HG02759 (cell line): ENCODE data around the gene DDX10.
"Not testable (repeated sequence)": the region's sequence is repeated elsewhere in the genome, so short reads cannot be mapped to it uniquely, and the experiment has no call there.

Experiments used
- ATAC-seq: cut with Tn5 transposase; IDR thresholded peaks from one replicate; pipeline ENCODE4 v1.9.1; 2021; ENCODE audit warnings: mild to moderate bottlenecking, moderate library complexity; ENCODE audit not compliant: unreplicated experiment

The DDX10 gene

DNA sequence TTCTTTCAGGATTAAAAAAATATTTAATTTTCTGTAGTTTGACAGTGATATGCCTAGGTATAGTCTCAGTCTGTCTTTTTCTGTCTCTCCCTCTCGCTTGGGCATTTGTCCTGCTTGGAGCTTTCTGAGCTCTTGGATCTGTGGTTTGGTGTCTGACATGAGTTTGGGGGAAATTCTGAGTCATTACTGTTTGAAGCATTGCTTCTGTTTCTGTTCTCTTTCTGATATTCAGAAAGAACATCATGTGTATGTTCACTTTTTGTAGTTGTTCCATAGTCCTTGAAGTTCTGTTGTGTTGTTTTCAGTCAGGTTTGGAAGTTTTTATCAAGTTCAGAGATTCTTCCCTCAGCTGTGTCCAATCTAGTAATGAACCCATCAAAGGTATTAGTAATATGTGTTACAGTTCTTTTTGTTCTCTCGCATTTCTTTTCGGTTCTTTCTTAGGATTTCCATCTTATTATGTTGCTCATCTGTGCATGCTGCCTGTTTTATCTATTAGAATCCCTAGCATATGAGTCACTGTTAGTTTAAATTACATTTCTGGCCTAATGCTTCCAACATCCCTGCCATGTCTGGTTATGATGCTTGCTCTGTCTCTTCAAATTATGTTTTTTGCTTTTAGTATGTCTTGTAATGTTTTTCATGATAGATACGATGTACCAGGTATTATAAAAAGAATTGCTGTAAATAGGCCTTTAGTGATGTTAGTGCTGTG is 48.4 kb downstream of the DDX10 start:
- ATAC-seq, result peak; percentile 55

- ATAC-seq, result no peak
These were observed 50.4 kb downstream of the DDX10 start for GRCh38 chr11:108715239-108715638.

DNA sequence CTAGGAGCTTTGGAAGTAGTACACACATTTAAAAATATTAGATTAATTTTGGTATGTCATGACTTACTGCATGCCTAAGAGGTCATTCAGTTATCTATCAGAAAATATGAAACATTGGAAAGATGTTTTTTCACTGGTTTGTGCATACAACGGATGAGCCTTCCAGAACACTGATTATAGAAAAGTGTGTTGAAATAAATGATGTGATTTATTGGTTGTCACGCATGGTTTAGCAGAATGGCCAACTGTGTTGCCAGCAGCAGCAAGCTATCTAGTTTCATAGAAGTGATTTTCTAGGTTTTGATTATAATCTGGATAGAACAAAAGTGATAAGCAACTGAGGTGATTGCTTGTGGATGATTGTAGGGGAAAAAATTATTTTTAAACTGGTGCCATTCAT is 53.6 kb downstream of the DDX10 start:
- no peak for ATAC-seq

DNA sequence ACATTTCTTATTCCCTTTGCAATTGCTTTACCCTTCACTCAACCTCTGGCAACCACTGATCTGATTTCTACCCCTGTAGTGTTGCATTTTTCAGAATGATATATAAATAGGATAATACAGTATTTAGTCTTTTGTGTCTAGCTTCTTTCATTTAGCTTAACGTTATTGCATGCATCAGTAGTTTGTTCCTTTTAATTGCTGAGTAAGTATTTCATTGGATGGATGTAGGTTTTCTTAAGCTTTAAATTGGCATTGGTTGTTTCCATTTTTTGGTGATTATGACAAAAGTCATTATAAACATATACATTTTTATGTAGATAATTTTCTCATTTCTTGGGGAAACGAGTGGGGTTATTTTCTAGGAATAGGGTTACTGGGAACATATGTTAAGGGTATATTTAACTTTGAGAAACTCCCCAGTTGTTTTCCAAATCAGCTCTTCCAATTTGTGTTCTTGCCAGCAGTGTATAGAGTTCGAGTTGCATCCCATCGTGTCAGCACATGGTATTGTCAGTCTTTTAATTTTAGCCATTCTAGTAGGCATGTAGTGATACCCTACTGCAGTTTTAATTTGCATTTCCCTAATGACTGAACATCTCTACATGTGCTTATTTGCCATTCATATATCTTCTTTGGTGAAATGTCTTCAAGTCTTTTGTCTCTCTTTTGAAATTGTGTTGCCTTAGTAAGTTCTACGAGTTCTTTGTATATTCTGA is 60.3 kb downstream of the DDX10 start:
- no peak for ATAC-seq

DNA sequence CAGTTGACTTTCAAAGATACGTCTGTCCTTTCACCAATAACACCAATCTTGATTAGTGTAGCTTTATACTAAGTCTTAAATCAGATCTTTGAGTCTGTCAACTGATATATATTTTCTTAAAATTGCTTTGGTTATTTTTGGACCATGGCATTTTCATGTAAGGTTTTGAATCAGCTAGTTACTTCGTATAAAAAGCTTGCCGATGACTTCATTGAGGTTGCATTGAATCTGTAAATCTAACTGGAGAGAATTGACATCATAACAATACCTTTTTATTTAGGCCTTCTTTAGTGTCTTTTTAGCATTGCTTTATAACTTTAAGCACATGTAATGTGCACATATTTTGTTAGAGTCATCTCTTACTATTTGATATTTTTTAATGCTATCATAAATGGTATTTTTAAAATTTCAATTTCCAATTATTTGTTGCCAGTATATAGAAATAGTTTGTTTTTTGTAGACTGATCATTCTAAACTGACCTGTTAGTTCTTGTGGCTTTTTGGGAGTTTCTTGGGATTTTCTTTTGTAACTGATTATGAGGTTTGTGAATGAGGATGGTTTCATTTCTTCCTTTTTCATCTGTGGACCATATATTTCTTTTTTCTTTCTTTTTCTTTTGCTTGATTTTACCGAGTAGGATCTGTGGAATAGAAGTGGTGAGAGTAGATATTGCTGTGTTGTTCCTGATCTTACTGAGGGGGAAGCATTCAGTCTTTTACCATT is 61.4 kb downstream of the DDX10 start:
- no peak for ATAC-seq

DNA sequence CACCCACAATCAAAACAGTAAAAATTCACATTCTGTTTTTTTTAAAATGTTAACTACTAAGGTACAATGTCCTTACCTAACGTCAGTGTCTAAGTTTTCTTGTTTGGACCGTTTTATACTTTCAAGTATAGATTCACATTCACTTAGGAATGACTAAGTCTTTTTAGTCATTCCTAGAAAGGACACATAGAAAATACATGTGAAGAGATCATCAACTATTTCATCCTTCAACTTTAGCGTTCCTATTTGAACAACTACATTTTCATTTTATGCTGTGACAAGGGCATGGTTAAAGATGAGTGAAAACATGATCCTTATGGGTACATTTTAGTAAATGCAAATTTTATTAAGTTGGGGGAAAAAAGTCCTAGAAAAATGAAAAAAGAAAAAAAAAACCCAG is 62.8 kb downstream of the DDX10 start:
- peak; percentile 56 for ATAC-seq

GRCh38 chr11:108729227-108729871 is 64.5 kb downstream of the DDX10 start:
- no peak for ATAC-seq

- no peak for ATAC-seq
These were observed 67.5 kb downstream of the DDX10 start for GRCh38 chr11:108732395-108732794.

DNA sequence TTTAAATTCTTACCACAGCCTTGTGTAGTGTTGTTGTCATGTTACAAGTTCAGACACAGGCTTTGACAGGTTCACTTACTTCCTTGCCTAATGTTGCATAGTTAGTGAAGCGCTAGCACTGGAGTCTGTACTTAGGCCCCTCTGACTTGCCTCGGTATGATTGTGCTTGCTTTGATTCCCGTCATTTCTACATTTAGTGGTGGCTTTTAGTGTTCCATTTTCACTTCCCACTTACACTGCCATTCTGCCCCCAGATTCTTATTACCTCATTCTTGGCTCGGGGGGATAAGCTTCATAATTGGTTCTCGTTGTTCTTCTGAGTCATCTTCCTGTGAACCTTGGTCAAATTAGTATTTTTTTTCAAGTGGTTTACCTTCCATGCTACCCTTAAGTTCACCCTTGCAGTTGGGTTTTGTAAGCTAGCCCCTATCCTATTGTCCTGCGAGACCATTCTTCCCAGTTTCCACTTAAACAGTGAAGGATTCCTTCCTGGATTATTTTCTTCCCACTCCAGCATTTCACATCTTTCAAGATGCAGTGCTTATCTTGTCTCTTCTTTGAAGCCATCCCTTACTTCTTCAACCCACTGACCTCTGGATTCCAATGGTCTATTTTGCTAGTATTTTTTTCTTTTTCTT is 68.7 kb downstream of the DDX10 start:
- peak; percentile 93 for ATAC-seq

- no peak for ATAC-seq
These were observed 69.4 kb downstream of the DDX10 start for GRCh38 chr11:108734283-108734682.

DNA sequence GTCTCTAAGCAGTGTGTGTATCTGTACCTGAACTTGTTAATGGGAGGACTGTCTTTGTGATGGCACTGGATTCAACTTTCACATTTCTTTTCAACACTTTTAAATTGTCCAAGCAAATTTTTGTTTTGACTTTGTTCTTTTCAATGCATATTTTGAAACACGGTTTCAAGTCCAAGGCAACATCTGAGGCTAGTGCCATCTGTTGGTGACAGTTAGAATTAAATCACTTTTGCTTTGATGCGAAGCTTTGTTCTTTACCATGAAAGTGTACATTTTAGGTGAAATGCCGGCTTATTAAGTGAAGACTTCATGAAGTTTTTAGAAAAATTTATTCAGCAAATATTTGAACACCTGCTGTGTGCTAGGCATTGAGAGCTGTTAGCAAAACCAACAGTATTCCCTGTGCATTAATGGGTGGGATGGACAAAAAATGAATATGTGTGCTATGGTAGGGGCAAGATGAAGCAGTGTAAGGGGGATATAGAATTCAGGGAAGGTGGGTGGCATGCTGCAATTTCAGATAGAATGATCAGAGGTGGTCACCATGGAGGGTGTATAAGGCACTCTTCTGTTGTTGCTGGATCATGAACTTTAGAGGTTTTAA is 70.2 kb downstream of the DDX10 start:
- ATAC-seq, result no peak

DNA sequence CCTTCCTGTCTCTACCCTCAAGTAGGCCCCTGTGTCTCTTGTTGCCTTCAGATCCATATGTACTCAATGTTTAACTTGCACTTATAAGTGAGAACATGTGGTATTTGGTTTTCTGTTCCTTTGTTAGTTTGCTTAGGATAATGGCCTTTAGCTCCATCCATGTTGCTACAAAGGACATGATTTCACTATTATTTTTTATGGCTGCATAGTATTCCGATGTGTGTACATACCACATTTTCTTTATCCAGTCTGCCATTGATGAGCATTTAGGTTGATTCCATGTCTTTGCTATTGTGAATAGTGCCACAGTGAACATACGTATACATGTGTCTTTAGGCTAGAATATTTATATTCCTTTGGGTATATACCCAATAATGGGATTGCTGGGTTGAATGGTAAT is 75.3 kb downstream of the DDX10 start:
- ATAC-seq, result not testable (repeated sequence)

GRCh38 chr11:108743851-108744250 is 79.0 kb downstream of the DDX10 start:
- ATAC-seq, result no peak

DNA sequence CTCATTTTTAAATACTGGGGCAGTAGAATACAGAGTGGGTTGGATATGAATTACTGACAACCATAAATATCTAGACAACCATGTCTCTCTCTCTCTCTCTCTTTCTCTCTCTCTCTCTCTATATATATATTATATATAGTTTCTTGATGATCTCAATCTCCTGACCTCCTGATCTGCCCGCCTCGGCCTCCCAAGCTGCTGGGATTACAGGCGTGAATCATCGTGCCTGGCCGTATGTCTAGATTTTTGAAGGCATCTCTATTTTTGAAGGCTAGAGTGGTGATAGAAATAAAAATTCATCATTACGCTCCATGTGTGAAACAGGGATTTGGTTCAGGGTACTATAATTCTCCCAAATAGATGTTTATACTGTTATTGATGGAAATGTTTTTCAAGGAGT is 84.1 kb downstream of the DDX10 start:
- no peak for ATAC-seq

- no peak for ATAC-seq
These were observed 86.6 kb downstream of the DDX10 start for GRCh38 chr11:108751444-108751843.

GRCh38 chr11:108752297-108752751 is 87.5 kb downstream of the DDX10 start:
- no peak for ATAC-seq

DNA sequence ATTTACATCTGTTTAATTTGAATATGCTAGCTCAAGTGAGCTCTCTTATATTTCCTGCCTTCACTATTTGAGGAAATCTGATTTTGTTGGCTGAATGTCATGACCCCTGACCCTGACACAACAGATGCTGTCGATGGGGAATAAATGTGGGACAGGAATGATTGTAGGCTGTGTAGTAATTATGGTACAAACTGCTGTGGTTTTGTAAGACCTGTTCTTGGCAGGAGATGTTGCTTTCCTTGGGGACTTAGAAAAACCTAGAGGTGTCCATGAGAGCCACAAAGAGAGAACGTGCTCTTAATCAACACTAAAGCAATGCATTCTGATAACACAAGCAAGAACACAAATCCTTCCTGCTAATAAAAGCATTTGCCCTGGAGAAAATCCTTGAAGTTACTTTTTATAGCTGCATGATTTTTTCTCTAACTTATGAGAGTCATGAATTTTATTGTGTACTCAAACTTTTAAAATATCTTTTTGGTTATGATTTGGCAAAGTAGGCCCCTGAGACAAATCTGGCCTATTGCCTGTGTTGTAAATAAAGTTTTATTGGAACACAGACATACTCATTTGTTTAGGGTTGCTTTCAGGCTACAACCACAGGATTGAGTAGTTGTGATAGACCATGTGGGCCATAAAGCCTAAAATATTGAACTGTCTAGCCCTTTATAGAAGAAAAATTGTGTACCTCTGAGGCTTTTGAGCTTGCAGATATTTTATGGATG is 90.2 kb downstream of the DDX10 start:
- no peak for ATAC-seq

GRCh38 chr11:108757630-108758029 is 92.8 kb downstream of the DDX10 start:
- no peak for ATAC-seq

GRCh38 chr11:108758458-108758857 is 93.6 kb downstream of the DDX10 start:
- no peak for ATAC-seq
